ENCODE data around the gene SECISBP2.
"Not testable (repeated sequence)": the region's sequence is repeated elsewhere in the genome, so short reads cannot be mapped to it uniquely, and the experiment has no call there.

Gene SECISBP2

DNA sequence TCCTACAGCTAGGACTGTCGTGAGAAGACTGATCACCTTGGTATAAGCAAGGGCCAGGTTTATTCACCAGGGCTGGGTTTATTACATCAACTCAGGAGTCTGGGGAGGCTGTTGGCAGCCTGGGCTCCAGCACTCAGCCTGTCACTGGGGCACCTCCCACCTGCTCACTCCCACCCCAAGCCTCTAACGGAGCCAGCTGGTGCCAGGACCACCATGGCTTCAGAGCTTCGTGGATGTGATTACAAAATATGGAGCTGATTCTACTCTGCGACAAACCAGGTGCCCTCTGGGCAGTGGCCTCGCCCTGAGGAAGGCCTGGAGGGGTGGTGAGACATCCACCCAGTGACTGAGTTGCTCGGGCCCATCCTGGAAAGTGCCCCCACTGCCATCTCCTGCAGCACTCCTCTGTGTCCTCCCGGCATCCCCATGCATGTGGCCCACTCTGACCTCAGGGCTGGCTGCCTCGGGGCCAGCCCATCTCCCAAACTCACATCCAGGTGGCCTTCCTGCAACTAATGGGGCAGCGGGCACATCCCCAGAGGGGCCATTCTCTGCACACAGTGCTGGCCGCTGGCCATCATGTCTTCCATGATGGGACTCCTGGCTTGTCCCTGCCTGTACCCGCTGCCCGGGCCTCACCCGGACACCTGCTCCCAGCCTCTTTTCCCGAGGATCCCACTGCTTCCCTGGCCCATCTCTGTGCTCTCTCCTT is 49.6 kb downstream of the SECISBP2 start:
- DNase-seq = no peak

DNA sequence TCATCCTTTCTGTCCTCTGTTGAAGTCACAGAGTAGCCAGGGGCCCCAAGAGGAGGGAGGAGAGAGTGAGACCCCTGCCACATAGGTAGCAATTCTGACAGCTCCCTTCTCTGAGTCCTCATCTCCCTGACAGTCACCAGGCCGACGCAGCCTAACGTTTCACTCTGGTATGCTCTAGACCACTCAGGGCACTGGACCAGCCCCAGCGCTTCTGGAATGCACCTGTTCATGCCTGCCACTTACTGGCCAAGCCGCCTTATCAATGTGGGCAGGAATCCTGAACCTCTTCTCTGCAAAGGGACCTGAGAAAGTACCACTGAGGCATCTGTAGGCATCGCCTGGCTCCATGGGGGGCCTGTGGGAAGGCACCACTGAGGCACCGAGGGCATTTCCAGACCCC is 50.2 kb downstream of the SECISBP2 start:
- no peak for DNase-seq

DNA sequence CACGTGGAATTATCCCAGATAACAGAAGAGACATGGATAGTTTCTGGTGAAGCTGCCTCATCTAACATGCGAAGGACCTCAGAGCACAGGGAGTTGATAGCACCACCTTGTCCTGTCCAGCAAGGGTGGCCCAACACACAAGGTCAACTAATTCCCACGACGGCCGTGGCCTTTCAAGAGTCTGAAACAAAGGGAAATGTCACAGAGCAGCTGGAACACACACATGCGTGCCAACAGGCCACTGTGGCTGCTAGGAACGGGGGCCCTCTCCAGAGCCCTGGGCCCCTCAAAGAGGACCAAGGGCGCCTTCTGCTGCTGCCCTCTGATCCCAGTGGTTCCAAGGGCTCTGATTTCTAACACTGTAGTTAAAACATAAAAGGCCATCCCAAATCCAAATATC is 50.7 kb downstream of the SECISBP2 start:
- DNase-seq = no peak

DNA sequence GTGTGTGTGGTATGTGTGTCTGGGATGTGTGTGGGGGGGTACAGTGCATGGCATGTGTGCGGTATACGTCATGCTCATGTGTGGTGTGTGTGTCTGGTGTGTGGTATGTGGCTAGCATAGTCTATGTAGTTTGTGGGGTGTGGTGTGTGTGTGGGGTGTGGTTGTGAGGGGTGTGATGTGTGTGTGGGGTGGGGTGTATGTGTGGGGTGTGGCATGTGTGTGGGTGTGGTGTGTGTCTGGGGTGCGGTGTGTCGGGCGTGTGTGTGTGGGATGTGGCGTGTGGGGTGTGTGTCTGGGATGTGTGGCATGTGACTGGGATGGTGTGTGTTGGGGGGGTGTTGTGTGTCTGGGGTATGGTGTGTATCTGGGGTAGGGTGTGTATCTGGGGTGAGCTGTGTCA is 52.3 kb downstream of the SECISBP2 start:
- DNase-seq = no peak

DNA sequence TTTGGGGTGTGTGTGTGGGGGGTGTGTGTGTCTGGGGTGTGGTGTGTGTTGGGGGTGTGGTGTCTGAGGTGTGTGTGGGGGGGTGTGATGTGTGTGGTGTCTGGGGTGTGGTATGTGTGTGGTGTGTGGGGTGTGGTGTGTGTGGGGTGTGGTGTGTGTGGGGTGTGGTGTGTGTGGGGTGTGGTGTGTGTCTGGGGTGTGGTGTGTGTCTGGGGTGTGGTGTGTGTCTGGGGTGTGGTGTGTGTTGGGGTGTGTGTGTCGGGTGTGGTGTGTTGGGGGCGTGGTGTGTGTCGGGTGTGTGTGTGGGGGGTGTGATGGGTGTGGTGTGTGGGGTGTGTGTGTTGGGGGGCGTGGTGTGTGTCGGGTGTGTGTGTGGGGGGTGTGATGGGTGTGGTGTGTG is 53.5 kb downstream of the SECISBP2 start:
- not testable (repeated sequence) for DNase-seq

DNA sequence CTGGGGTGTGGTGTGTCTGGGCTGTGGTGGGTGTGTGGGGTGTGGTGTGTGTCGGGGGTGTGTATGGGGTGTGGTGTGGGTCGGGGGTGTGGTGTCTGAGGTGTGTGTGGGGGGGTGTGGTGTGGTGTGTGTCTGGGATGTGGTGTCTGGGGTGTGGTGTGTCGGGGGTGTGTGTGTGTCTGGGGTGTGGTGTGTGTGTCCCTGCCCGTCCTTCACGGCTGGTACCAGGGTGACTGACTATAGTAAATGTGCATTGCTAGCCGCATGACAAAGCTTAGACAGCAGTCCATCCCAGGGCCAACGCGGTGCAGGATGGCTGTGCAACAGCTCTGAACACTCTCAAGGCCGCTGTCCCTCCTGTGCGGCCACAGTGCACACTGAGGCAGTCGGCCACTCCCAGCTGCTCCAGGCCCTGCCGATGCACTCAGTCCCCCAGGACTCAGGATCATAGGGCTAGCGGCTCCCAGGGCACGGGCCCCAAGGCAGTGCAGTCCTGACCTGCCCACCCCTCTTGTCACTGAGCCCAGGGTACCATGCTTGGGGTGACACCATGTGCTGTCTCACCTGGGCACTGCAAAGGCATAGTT is 54.0 kb downstream of the SECISBP2 start:
- no peak for DNase-seq

DNA sequence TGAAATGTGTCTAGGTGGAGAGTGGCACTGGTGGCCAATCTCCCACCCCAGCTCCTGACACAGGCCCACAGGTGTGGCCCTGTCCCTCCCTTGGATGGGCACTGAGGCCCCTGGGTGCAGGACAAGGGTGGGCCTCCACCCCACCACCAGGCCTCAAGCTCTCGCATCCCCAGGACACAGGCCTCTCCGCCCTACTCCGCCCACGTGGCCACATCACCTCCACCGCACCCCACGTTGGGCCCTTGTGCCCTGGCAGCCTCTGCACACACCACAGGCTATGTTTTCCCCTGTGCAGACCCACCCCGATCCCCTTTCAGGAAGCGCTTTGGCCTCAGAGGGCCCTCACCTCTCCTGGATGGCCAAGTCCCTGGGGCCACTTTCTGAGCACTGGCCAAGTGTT is 54.7 kb downstream of the SECISBP2 start:
- DNase-seq = no peak

DNA sequence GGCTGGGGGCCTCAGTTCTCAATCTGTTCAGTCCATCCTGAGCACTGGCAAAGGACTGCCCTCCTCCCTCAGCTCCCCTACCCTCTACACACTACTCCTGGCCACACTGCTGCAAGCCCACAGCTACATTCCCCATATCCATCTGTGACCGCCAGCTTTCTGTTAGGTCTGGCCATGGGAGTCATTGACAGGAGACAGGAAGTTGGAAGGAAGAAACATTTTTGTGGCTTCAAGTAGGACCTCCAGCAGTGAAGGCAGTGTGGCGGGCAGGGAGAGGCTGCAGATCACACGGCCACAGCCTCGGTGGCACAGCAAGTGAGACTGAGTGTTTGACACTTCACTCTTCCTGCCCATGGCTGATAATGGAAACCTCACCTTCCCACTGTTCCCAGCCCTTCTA is 55.9 kb downstream of the SECISBP2 start:
- DNase-seq = no peak

DNA sequence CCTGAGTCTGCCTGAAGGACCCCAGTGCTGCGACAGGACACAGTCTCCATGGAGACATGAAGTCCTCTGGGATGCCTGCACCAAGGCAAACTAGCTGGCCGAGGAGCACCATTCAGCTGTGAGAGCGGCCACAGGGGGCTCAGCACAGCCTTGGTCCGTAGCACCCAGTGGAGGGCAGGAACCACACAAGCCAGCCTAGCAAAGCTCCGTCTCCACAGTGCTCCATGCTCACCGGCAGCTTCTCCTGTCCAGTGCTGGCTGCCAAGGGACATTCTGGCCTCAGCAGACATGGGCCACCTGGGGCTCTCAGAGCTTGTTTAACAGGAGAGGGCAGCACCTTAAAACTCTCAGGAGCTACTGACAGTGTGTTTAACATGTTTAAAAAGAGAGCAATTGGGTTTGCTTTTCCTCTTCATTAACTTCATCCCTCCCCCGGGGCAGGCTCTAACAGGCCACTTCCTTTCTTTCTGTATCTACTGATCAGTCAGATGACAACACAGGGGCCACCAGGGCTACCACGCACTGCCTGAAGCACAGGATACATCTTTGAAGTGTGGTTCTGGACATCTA is 57.0 kb downstream of the SECISBP2 start:
- no peak for DNase-seq

DNA sequence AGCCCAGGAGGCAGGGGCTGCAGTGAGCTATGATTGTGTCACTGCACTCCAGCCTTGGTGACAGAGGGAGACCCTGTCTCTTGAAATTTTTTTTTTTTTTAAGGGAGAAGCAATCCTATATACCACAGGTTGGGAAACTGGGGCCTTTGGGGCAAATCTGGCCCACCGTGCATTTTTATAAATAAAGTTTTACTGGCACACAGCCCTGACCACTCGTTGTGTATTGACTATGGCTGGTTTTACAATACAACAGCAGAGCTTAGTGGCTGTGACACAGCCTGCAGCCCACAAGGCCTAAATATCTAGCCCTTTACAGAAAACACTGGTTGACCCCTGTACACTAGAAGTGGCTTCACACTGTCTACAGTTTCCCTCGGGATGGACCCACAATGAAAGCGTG is 58.0 kb downstream of the SECISBP2 start:
- DNase-seq = no peak

DNA sequence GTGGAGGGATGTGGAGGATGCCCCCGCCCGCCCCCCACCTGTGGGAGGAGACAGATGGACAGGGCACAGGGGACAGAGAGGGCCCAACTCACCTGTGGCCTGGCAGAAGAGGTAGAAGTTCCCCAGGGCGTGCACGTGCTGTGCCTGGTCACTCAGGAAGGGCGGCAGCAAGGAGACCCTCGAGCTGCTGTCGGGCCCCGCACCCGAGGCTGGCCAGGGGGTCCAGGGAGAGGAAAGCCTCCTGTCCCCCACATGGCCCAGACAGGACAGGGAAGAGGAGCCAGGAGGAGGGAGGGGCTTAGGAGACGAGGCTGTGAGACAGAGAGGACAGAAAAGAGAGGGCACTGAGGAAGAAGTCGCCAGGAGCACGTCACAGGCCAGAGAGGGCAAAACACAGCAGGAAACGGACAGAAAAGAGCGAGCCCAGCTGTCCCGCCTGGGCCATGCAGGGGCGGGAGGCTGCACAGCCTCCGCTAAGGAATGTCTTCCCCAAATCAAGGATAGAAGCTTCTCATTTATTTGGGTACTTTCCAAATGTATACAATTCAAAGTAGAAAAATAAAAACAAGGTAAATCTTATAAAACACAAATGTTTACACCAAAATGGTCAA is 58.5 kb downstream of the SECISBP2 start:
- DNase-seq = no peak

DNA sequence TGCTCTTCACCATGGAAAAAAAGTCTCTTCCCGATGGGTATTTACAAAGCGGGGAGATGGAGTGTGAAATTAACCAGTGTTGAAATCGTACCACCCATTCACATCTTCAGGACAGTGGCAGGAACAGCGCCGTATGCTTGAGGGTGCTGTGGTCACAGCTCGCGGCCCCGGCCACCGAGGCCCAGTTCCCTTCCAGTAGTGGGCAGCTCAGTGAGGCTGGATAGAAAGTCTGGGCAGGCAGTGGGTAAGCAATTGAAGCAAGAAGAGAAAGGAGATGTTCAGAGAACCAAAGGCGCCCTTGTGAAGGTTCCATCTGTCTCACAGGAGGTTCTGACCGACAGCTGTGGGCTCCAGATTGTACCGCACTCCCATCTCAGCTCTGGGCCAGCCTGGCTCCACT is 59.1 kb downstream of the SECISBP2 start:
- DNase-seq = no peak

DNA sequence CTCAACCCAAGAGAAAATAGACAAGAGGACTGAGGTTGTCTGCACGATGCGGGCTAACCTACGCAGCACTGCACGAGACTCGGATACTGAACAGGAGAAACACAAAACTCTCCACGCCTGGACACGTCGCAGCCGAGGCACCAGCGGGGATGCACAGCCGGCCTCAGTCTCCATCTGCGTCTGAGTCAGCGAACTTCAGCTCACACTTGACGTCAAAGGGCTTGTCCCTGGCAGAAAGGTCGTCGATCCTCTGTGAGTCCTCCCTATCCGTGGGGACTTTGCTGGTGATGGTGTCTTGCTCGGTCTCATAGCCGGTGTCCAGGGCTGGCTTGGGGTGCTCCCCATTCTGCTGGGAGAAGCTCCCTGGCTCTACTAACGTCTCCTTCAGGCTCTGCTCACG is 60.2 kb downstream of the SECISBP2 start:
- no peak for DNase-seq

DNA sequence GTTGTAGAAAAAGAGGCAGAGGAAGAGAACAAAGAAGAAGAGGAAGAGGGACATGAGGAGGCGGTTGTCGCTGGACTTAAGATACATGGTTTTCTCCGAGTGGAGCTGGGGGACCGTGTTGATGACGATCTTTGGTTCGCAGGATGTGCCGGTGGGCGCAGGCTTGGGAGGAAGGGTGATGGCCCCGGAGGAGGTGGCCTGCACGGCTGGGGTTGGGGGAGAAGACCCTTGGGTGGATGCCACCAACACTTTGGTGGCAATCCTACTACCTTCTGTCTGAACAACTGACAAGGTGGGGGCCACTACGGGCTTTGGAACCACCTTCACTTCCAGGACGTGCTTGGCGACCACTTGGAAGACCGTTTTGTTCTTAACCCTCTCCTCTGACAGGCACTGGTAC is 60.7 kb downstream of the SECISBP2 start:
- no peak for DNase-seq

DNA sequence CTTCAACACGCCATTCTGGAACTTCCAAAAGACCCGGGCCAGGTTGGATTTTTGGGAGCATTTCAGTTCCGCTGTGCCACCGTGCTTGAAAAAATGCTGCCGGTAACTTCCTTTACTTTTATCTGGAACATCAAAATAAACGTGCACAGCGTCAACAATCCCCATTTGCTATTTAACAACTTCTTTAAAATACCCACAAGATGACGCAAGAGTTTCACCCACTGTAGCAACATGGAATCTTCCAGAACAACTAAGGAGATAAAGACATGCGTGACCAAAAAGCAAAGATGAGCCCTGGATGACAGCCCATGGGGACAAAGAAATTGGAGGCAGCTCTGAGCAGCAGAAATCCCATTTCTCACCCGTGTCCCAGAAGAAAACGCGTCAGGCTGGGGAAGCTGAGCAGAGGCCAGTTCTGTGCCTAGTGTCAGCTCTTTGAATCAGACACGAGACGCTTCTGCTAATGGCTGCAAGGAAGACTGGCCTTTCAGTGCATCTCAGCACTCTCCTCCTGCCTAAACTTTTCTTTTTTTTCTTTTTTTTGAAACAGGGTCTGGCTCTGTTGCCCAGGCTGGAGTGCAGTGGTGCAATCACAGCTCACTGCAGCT is 61.3 kb downstream of the SECISBP2 start:
- DNase-seq = no peak

DNA sequence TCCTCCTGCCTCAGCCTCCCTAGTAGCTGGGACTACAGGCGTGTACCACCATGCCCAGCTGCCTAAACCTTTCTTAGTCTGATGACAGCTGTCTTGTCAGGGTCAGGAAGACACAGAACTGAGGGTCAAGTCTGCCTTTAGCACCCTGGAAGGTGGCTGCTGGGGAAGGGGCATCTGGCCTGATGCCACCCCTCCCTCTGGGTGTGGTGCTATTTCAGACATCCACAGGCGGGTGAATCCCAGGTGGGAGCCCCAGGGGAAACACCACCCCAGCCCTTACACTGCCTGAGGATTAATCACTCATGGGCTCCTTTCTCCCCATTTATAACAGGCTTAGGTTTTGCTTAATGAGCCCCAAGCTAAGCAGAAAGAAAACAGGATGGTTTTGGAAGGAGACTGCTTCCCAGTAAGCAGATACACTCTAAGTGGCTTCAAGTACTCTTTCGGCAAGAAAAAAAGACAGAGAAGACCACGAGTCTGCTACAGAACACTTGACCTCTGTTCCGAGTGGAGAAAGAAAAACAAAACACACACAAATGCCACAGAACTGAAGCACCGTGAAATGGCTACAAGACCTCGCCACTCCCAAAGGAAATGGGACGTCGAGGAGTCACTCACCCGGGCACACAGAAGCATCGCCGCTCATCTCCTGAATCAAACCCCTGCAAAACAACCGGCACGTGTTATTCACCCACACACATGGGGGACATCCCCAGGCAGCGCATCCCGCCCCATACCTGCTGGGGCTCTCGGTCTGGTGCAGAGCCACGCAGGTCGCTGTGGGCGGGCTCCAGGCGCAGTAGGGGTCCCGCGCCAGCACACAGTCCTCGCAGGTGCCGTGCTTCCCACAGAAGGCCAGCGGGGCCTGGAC is 62.4 kb downstream of the SECISBP2 start:
- DNase-seq = no peak

DNA sequence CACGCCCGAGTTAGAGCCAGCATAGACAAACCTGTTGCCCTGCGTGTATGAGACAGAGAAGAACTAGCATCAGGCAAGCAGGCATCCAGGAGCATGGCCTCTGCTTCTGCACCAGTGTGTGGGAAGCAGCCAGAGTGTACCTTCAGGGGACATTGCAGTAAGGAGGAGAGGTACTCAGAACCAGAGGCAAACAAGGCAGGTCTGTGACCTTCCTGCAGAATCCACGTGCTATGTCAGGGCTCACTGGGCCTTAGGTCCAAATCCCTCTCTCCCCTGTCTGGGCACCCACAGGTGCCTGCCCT is 63.0 kb downstream of the SECISBP2 start:
- no peak for DNase-seq

DNA sequence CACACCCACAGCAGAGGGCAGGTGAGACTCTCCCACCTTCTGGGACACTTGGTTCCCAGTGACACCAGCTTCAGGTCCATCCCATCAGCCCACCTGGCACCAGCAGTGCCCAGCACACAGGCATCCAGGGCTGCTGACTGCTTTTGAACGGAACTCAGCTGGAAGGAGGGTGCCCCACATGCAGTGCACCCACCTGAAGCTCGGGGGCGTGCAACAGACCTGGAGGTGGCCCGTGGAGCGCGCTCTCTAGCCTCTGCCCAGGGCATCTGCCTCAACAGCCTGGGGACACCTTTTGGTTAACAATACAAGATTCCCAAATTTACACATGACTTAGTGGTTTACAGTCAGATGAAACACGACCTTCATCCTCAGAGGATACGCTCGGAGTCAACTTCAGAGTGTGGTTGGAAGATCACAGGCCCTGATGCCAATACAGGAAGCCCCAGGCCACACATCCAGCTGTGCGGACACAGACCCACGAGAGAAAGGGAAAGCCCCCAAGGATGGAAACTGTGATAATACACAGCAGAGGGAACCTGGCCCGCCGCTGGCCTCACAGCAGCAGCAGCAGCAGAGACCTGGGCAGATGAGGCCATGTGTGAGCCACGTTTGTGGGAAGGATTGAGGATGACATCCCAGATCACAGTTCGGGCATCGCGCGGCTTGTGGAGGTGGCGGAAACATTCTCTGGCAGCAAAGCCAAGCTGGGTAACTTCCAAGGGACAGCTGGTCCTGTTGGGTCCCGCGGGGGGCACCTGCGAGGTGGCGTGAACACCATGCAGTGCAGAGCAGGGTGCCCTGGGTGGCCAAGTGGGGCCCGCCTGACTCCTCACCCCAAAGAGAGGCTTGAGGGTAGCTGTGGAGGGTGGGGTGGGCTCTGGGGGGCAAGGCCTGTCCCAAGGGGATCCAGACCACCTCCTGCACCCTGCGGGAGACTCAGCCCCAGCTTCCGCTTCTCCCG is 64.0 kb downstream of the SECISBP2 start:
- DNase-seq = no peak

DNA sequence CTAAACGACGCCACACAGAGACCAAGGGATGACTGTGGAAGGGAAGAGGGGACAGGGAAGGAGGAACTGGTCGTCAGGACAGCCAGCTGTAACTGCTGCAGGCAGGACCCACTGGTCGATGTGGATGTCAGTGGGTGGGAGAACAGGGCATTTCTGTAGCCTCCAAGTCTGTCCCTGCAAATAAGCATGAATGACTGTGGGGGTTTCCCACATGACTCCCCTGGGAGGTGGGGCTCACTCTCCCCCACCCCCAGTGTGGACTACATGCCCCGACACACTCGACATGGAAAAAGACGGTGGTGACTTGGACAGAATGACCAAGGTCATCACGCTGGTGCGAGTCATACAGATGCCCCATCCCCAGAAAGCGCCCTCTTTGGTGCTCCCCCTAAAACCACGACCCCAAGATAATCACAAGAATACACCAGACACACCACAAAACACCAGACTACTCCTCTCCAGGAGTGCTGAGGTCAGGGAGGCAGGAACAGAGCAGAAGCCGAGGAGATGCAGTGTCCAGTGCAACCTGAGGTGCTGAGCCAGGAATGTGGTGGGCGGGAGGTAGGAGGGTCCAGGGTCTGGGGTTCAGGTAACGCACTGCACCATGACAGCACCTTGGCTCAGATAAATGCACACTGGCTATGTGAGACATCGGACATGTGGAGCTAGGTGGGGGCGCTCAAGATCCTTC is 64.9 kb downstream of the SECISBP2 start:
- DNase-seq = no peak

DNA sequence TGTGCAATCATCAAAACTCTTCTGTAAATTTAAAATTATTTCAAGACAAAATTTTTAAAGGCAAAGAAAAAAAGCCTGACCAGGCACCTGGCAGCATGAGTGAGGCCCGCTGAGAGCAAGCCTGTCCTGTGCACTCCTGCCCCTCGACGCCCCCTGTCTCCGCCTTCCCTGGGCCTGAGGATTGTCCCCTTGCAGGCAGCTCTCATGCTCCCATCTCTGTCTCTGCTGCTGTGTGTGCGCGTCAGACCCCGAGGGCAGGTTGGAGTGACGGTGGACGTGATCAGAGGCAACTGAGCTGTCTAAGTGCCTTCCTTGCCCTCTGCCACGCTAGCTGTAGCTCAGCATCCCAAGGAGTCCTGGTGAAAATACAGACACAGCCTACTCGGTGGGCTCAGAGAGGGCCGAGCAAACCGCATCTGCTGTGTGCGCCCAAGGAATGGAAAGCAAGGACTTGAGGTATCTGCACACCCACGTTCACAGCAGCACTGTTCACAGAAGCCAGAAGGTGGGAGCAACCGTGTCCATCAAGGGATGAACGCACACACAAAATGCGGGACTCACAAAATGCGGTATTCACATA is 65.5 kb downstream of the SECISBP2 start:
- no peak for DNase-seq

DNA sequence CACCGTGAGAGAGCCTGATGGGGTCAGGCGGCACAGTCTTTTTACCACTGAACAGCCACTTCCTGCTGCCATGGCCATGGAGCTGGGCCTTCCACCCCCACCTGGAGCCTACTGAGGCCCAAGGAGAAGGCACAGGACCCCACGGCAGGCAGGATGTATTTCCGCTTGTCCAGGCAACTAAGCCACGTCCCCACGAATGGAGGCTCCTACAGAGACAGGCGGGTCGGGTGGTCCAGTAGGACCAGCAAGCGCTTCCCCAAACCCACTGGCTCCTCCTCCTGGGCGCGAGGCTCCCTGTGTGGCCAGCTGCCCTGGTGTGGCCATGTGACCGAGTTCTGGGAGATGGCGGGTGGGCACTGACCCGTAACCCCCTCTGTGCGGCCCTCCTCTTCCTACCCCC is 66.5 kb downstream of the SECISBP2 start:
- no peak for DNase-seq

All from NCI-H2171 (cell line).